HAP-1 (cell line): ENCODE data around the gene ANKRD11.
"Not testable (repeated sequence)": the region's sequence is repeated elsewhere in the genome, so short reads cannot be mapped to it uniquely, and the experiment has no call there.

ENCODE experiments used
- DNase-seq, 2 experiments: peaks; one replicate each; pipeline ENCODE4 v3.0.0-alpha.2; 2016 to 2020; ENCODE audit warnings: low spot score in 2 of 2
- H3K27me3 ChIP-seq: fragments of 250-450 bp; sonication (Bioruptor Pico); 2 replicates; pipeline ENCODE4 v1.5.1; 2020; ENCODE audit warnings: low read depth, mild to moderate bottlenecking, moderate library complexity
- H3K36me3 ChIP-seq: fragments of 250-450 bp; sonication (Bioruptor Pico); replicated peaks from 2 replicates; pipeline ENCODE4 v1.5.1; 2020; ENCODE audit warnings: mild to moderate bottlenecking
- H3K4me1 ChIP-seq: fragments of 250-450 bp; sonication (Bioruptor Pico); 2 replicates; pipeline ENCODE4 v1.5.1; 2020; ENCODE audit warnings: mild to moderate bottlenecking
- H3K4me3 ChIP-seq: fragments of 250-450 bp; sonication (Bioruptor Pico); 2 replicates; pipeline ENCODE4 v1.5.1; 2020; ENCODE audit warnings: mild to moderate bottlenecking, moderate library complexity
- H3K9me3 ChIP-seq: fragments of 250-450 bp; sonication (Bioruptor Pico); 2 replicates; pipeline ENCODE4 v1.5.1; 2020; ENCODE audit warnings: mild to moderate bottlenecking, moderate library complexity
- in situ Hi-C: fragments of 300-500 bp; cut with MboI; formaldehyde crosslinking; loops from 3 replicates; pipeline ENCODE4 v1.14.3; 2020; ENCODE audit warnings: low sequenced_read_pairs, inconsistent platforms, mixed read lengths

Gene ANKRD11

GRCh38 chr16:89366561-89367537 is 123.5 kb downstream of the ANKRD11 start:
- H3K9me3 ChIP-seq: no peaks in the 10 kb centered on the region
- in situ Hi-C loops: loop anchor here (25.0 kb wide), 1 partner anchor 105 kb away; no protein-coding TSS in a partner anchor
- H3K4me1 ChIP-seq: no peaks in the 10 kb centered on the region; the same call in 1 of the 2 replicates
- peaks cover 2% of the 10 kb centered on the region; the same call in 1 of the 2 replicates for H3K36me3 ChIP-seq
- DNase-seq: no peak
- H3K4me3 ChIP-seq: no peak overlapping the region
- no peaks in the 10 kb centered on the region for H3K27me3 ChIP-seq

DNA sequence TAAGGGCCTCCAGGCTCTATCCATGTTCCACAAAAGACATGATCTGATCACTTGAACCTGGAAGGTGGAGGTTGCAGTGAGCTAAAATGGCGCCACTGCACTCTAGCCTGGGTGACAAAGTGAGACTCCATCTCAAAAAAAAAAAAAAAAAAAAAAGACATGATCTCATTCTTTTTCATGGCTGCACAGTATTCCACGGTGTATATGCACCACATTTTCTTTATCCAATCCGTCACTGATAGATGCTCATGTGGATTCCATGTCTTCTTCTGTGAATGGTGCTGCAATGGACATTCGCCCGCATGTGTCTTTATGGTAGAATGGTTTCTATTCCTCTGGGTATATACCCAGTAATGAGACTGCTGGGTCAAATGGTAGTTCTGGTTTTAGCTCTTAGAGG is 124.4 kb downstream of the ANKRD11 start:
- Histone ChIP-seq H3K36me3 (peaks cover 4% of the 10 kb centered on the region), H3K9me3 (no peaks in the 10 kb centered on the region), H3K4me1 (no peaks in the 10 kb centered on the region; the same call in 1 of the 2 replicates), H3K27me3 (no peaks in the 10 kb centered on the region), H3K4me3 (no peak overlapping the region)
- DNase-seq: no peak
- in situ Hi-C loops: loop anchor here (25.0 kb wide), 1 partner anchor 104 kb away; no protein-coding TSS in a partner anchor

DNA sequence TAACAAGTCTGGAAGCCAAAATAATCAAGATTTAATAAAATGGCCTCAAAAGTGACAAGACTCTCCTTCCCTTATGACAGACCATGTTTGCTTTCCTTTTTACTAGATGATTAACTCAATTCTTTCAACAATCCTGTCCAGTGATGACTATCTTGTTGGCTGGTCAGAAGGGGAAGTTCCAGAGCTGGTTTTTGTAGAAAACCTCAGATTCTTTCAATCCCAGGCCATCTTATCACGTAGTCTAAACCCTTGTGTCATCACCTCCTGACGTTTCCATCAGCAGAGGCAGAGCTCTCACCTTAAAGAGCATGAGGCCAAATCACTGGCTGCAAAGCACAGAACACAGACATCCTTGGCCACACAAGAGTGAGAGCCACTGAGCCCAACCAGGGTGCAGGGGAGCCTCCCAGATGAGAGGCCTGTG is 125.3 kb downstream of the ANKRD11 start:
- no peak for DNase-seq
- Histone ChIP-seq H3K9me3 (no peaks in the 10 kb centered on the region), H3K27me3 (no peaks in the 10 kb centered on the region), H3K4me1 (no peaks in the 10 kb centered on the region; the same call in 1 of the 2 replicates), H3K4me3 (no peak overlapping the region), H3K36me3 (peaks cover 13% of the 10 kb centered on the region)
- in situ Hi-C loops: loop anchor here (25.0 kb wide), 1 partner anchor 103 kb away; no protein-coding TSS in a partner anchor

DNA sequence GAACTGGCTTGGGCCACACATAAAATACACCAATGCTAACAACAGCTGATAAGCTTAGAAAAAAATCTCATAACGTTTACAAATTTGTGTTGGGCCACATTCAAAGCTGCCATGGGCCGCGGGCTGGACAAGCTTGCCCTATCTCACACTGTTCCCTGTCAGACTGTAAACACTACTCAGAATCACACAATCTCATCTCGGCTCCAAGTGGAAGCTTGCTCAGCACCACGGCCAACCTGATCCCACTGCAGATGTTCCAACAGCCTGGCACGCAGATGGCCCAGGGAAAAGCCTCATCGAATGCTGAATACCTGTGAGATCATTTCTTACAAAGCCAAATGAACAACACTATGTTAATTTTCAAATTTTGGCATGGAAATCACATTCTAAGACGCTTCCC is 125.8 kb downstream of the ANKRD11 start:
- DNase-seq: no peak
- no peaks in the 10 kb centered on the region for H3K27me3 ChIP-seq
- H3K4me3 ChIP-seq: no peak overlapping the region
- no peaks in the 10 kb centered on the region; the same call in 1 of the 2 replicates for H3K4me1 ChIP-seq
- H3K36me3 ChIP-seq: peaks cover 15% of the 10 kb centered on the region
- H3K9me3 ChIP-seq: no peaks in the 10 kb centered on the region
- in situ Hi-C loops: loop anchor here (25.0 kb wide), 1 partner anchor 102 kb away; no protein-coding TSS in a partner anchor

DNA sequence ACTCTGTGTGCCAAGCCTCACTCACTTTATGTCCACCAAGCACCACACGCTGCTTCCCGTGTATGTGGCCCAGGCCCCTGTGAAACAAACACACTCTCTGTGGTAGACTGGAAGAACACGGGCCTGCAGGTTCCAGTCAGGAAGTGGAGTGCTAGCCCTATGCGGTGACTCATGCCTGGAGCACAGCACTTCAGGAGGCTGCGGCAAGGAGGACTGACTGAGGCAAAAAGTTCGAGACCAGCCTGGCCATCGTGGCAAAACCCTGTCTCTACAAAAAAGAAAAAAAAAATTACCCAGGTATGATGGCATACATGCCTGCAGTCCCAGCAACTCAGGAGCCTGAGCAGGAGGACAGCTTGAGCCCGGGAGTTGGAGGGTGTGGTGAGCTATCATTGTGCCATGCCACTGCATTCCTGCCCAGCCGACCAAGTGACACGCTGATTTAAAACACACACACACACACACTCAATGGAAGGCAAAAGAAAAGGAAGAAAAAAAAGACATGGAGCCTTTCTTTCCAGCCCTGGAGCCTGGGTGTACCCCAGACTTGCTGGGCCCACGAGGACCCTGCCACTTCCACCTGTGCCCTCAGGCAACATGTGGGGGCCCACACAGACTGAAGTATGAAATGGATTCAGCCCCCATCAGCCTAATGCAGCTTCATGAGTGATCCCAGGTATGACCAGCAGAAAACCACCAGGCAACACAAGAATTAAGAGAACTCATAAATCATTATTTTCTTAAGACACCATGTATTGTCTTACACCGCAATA is 126.6 kb downstream of the ANKRD11 start:
- Histone ChIP-seq H3K27me3 (no peaks in the 10 kb centered on the region), H3K4me1 (no peaks in the 10 kb centered on the region; the same call in 1 of the 2 replicates), H3K36me3 (peaks cover 15% of the 10 kb centered on the region), H3K4me3 (no peak overlapping the region), H3K9me3 (no peaks in the 10 kb centered on the region)
- DNase-seq: no peak
- in situ Hi-C loops: loop anchor here (25.0 kb wide), 1 partner anchor 102 kb away; no protein-coding TSS in a partner anchor

DNA sequence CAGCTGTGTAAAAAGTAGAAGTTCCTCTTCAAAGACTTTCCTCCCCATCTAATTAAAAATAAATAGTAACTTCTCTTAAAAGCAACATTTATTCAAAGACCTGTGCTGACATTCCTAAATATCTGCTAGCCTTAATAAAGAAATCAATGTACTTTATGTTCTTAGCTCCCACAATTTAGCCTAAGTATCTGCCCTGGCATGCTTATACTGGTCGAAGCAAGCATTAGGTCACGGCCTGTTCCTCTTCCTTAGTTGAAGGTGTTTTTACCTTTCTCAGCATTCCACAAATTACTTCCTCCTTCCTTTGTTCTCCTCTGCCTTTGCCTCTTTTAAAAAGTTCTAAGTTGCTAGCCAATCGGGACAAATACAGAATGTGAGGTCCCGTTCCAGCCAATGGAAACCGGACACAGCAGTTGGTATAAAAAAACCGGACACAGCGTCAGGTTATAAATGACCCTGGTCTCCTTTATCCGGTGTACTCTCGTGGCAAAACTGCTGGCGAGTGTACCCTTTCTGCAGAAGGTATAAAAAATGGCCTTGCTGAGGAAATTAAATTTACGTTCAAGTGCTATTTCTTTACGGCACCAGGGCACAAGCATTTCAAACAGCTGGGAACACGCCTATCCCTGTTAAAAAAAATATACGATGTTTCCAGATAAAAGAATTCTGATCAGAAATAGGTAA is 127.7 kb downstream of the ANKRD11 start:
- H3K36me3 ChIP-seq: peaks cover 16% of the 10 kb centered on the region
- in situ Hi-C loops: loop anchor here (25.0 kb wide), 1 partner anchor 100 kb away; no protein-coding TSS in a partner anchor
- H3K4me3 ChIP-seq, H3K27me3 ChIP-seq, H3K9me3 ChIP-seq, H3K4me1 ChIP-seq, DNase-seq: not testable (repeated sequence)

GRCh38 chr16:89361751-89362539 is 128.4 kb downstream of the ANKRD11 start:
- in situ Hi-C loops: loop anchor here (25.0 kb wide), 1 partner anchor 100 kb away; no protein-coding TSS in a partner anchor
- H3K9me3 ChIP-seq: no peaks in the 10 kb centered on the region
- no peak for DNase-seq
- no peaks in the 10 kb centered on the region; the same call in 1 of the 2 replicates for H3K4me1 ChIP-seq
- H3K27me3 ChIP-seq: no peaks in the 10 kb centered on the region
- peaks cover 20% of the 10 kb centered on the region for H3K36me3 ChIP-seq
- H3K4me3 ChIP-seq: no peak overlapping the region

DNA sequence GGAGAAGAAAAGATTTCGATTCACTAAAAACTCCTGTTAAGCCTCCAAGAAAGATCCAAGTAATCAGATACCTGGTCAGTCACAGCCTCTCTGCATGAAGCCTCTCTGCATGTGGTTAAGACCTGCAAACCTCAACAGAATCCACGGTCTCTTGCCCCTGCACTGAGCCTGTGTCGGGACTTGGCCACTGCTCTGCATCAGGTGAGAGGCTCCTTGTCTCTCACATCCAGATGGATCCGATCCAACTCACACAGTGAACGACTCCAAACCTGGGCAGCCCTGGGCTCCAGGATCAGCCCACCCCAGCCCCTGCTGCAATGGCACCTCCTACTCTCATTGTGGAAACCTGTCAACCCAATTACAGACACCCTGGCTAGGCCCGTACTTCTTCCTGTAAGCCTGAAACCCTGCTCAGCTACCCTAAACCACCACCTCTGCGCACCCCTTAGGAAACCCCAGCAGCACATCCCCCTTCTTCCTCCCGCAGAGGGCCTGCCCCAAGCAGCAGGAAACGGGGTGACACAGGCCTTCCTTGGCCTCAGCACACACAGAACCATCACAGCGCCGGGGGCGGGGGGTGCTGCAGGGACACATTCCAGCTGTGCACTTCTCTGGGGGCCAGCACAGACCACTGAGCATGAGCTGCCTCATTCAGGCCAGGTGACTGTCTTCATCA is 129.5 kb downstream of the ANKRD11 start:
- in situ Hi-C loops: loop anchor here (25.0 kb wide), 1 partner anchor 99 kb away; no protein-coding TSS in a partner anchor
- Histone ChIP-seq H3K36me3 (peaks cover 20% of the 10 kb centered on the region), H3K27me3 (no peaks in the 10 kb centered on the region), H3K4me3 (no peak overlapping the region), H3K4me1 (no peaks in the 10 kb centered on the region; the same call in 1 of the 2 replicates), H3K9me3 (no peaks in the 10 kb centered on the region)
- DNase-seq: no peak

GRCh38 chr16:89359264-89360147 is 130.9 kb downstream of the ANKRD11 start:
- H3K4me3 ChIP-seq: no peak overlapping the region
- peaks cover 20% of the 10 kb centered on the region for H3K36me3 ChIP-seq
- no peaks in the 10 kb centered on the region for H3K9me3 ChIP-seq
- in situ Hi-C loops: loop anchor here (25.0 kb wide), 1 partner anchor 97 kb away; no protein-coding TSS in a partner anchor
- H3K4me1 ChIP-seq: no peaks in the 10 kb centered on the region; the same call in 1 of the 2 replicates
- no peak for DNase-seq
- no peaks in the 10 kb centered on the region for H3K27me3 ChIP-seq

DNA sequence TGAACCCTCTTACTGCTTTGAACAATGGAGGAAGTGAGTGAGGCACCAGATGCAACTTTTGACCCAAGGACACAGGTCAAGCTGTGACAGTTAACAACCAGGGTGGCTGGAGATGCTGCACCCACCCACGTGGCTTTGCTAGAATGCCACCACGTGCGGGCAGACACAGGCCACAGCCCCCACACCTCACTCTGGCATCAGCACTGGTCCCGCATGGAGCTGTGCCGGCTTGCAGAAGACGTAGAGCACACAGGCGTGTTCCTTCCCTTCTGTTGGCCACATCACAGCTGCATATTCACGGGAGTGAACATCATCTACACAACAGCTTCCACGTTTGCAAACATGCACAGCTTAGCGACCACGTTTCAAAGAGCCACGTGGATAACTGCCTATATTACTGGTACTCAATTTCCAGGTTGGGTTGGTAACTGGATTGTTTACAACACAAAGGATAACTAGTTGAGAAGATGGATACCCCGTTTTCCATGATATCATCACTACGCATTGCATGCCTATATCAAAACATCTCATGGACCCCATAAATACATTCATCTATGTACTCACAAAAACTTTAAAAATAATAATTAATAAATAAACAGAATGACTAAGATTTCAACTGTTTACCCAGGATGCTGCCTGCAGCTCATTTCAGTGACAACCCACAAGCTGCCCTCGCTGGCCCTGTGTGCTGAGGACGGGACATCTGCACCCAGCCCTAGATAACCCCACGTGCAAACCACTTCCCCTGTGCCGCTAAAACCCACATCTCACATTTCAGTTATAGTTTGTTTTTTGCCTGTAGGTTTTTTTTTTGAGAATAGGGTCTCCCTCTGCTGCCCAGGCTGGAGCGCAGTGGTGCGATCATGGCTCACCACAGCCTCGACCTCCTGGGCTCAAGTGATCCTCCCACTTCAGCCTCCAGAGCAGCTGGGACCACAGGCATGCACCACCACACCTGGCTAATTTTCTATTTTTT is 132.0 kb downstream of the ANKRD11 start:
- no peak for DNase-seq
- Histone ChIP-seq H3K4me3 (no peak overlapping the region), H3K36me3 (peaks cover 20% of the 10 kb centered on the region), H3K4me1 (no peaks in the 10 kb centered on the region; the same call in 1 of the 2 replicates), H3K27me3 (no peaks in the 10 kb centered on the region), H3K9me3 (no peaks in the 10 kb centered on the region)
- in situ Hi-C loops: loop anchor here (25.0 kb wide), 1 partner anchor 96 kb away; no protein-coding TSS in a partner anchor
